Fibroblast of skin of scalp (primary cell): ENCODE measurements around the gene PDE4D.
"Not testable (repeated sequence)": the region's sequence is repeated elsewhere in the genome, so short reads cannot be mapped to it uniquely, and the experiment has no call there.

Source experiments
- DNase-seq: peaks from one replicate; pipeline ENCODE4 v3.0.0-alpha.2; 2013

The PDE4D gene

GRCh38 chr5:59027145-59027907, 866.2 kb downstream of the PDE4D start:
- DNase-seq: no peak

DNA sequence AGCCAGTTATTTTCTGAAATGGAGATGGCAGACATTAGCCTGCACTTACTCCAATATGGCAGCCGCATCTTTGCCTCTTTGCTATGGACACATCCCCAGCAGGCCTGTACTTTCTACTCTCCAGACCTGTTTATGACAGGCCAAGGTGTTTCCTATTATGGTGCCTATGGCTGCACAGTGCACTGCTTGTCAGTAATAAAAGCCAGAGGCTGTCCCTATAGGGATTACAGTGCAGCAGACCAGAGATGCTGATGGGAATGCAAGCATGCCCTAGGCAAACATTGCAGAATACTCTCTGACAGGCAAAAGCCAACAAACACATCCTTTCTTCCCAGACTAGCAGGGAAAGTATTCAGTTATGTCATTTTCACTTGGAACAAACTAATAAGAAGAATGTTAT, 867.8 kb downstream of the PDE4D start:
- DNase-seq: peak; percentile 71

GRCh38 chr5:59021837-59022514, 871.5 kb downstream of the PDE4D start:
- no peak for DNase-seq

DNA sequence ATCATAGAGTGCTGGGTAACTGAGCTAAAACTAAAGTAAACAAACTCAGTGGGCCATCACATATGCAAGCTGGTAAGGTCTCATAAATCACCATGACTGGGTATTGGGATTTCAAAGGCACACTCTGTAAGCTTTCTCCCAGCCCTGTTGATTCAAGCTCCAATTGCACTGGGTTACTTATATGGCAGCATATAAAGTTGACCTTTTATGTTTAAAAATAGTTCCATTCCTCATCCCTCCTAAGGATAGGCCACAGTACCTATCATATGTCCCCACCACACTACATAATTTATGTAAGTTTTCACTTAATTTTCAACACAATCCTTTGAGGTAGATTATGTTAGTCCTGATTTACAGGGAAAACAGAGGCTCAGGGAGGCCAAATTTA, 872.2 kb downstream of the PDE4D start:
- no peak for DNase-seq

- DNase-seq: no peak
Measured at GRCh38 chr5:59020611-59021285, 872.8 kb downstream of the PDE4D start.

DNA sequence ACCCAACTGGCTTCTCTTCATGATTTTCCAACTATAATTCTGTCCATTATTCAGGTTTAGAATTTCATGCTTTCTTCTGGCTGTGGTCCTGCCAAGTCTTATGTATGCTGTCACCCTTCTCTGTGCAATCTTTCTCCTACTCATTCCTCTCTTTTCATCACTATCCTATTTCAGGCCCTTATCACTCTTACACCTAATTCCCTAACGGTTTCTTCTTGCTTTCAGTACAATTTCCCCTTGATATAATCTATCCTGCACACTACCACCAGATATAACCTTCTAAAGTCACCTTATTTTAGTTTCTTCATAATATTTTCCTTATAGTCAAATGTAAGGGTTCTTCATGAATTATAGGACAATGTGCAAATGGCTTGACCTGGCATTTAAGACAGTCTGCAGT, 874.4 kb downstream of the PDE4D start:
- no peak for DNase-seq

DNA sequence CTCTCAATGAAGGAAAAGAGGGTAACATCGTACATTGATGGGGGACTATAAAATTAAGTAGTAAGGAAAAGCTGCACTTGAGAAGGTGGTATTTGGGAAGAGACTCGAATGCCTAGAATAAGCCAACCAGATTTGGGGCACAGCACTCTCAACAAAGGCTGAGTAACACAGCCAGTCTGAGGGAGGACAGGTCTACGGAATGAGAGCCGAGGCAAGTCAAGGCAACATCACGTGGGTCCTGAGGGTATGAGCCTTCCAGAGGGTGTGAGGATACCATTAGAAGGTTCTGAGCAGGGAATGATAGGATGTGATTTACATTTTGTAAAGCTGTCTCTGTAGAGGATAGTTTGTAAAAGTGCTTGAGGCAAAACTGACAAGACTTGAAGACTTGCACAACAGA, 876.6 kb downstream of the PDE4D start:
- no peak for DNase-seq

DNA sequence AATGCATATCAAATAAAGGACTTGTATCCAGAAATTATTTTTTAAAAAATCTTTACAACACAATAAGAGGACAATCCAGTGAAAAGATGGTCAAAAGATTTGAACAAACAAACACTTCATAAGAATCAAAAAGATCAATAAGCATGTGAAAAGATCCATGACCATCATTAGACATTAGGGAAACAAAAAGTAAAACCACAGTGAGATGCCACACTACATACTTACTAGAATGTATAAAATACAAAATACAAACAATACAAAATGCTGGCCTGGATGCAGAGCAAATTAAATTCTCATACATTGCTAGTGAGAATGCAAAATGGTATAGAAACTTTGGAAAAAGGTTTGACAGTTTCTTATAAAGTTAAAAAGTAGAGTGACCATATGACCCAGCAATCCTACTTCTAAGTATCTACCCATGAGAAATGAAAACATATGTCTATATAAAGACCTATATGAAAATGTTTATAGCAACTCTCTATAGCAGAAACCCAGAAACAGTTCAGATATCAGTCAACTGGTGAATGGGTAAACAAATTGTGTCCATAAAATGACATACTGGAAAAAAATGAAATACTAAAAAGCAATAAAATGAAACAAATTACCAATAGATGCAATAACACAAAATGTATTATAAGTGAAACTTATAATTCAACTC, 884.6 kb downstream of the PDE4D start:
- DNase-seq: no peak

GRCh38 chr5:59007460-59008063, 886.0 kb downstream of the PDE4D start:
- peak; percentile 35 for DNase-seq

DNA sequence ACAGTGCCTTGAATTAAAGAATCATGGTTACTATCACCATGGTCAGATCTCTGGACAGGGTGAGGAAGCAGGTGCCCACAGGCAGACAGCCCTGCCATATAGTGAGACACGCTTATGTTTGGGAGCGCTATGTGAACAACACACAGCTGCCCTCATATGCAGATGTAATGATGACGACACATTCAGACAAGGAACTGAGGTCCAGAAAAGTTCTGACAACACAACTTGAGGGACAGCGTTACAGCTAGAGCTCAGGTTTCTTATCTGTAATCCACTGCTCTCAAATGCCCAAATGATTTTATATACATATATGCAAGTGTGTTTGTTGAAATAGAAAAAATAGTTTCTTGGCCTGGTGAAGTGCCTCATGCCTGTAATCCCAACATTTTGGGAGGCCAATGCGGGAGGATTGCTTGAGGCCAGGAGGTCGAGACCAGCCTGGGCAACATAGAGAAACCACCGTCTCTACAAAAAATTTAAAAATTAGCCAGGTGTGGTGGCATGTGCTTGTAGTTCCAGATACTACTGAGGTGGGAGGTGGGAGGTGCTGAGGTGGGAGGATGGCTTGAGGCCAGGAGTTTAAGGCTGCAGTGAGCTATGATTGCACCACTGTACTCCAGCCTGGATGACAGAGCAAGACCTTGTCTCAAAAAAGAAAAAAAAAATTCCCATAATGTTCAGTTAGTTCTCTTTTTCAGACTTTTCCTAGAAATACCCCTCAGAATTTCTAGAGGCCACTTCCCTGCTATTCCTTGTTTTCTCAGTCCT, 887.4 kb downstream of the PDE4D start:
- DNase-seq: no peak

DNA sequence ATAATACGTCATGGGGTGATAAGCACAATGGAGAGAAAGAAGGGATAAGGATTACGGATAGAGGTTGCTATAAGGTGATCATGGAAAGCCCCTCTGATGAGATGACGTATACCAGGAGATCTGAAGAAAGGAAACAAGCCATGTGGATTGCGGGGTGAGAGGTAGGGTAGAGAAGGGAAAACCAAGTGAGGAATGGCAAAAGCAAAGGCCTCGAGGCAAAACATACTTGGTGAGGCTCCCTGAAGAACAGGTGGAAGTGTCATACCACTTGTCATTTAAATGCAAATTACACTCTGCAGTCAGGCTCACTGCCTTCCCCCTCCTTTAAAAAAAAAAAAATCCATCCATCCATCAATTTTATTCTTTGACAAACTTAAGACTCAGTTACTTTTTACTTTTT, 889.9 kb downstream of the PDE4D start:
- no peak for DNase-seq

DNA sequence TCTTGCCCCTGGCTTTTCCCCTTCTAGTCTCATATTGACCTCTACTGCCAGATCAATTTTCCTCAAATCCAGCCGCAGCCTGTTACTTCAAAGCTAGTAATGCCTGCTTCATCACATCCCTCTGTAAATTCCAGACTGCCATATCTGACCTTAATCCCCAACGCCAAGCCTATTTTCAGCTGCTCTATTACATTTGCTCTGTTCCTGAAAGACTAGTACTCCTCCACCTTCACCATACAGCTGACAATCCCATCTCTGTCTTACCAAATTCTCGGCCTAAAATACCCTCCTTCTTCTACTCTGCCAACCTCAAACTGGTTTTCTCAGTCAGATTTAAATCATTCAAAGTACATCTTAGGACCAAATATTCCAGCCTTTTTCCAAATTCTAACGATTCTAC, 890.4 kb downstream of the PDE4D start:
- no peak for DNase-seq

GRCh38 chr5:59002162-59002825, 891.2 kb downstream of the PDE4D start:
- DNase-seq: no peak

DNA sequence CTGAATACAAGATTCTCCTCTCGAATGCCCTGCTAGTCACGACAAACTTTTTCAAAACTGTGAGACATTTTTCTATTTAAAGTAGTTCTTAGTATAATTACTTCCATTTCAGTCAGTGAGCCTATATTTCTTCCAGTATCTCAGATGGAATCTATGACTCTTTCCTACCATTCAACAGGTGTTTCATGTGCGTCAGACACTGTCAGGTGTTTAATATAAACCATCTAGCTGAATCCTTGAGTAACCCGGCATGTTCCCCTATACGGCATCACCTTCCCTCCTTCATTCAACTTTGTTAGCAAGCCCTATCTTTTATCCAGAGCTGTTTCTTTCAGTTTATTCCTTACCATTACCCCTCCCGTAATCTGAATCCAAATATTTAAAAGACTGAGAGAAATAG, 891.8 kb downstream of the PDE4D start:
- no peak for DNase-seq

DNA sequence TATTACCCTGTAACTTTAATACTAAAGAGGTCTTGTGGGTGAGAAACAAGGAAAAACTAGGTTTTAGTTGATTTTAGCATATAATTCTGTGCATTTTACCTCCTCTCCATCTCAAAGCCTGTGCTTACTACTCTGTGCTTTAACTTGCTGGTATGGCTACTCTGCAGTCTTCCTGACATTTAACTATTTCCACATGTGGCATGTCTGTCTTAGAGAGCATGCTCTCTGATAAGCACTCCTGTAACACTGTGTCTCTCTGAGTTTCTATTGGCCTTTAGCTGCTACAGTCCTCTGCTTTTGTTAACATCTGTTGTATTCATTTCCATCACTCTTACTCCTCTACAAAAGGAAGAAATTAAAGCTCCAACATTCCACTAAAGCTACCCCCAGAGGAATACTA, 892.4 kb downstream of the PDE4D start:
- DNase-seq: peak; percentile 40

DNA sequence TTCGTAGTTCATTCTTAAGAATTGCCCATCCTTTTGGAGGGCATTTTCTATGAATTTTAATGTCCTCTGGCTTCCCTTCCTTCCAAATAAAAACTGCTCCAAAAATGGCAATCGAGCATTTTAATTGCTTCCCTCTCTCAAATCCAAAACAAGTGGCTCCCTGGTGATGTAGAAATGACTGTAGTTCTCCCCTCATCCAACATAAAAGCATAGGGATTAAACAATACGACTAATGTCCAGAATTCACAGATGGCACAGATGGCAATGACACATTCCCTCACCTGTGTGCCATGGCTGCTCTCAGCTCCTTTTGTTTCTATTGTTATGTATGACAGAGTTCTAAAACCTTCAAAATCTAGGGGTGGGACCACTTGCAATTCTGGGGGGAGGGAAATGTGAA, 893.3 kb downstream of the PDE4D start:
- DNase-seq: no peak

DNA sequence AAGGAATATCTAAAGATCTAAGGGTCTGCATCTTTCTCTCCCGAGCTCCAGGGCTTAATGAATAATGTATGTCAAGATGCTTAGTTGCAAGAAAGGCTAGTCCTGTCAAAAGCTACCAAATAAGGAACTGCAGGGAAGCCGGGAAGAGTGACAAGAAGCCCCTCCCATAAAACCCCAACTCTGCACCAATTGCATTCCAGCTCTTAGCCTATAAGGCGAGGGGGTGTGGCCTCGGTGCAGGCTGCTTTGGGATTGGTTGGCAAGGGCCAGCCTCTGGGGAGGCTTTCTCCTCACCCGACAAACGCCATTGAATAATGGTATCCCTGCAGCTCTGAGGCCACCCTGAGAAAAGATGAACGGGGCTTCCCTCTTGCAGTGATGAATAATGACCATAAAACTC, 893.7 kb downstream of the PDE4D start:
- no peak for DNase-seq

GRCh38 chr5:58998544-58998943, 895.0 kb downstream of the PDE4D start:
- no peak for DNase-seq

DNA sequence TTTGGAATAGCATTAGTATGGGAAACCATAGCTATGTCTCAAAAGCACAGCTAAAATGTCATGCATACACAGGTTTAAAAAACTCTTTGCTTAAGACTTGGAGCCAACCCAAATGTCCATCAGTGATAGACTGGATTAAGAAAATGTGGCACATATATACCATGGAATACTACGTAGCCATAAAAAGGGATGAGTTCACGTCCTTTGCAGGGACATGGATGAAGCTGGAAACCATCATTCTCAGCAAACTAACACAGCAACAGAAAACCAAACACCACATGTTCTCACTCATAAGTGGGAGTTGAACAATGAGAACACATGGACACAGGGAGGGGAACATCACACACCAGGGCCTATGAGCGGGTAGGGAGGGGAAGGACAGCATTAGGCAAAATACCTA, 897.7 kb downstream of the PDE4D start:
- DNase-seq: not testable (repeated sequence)

DNA sequence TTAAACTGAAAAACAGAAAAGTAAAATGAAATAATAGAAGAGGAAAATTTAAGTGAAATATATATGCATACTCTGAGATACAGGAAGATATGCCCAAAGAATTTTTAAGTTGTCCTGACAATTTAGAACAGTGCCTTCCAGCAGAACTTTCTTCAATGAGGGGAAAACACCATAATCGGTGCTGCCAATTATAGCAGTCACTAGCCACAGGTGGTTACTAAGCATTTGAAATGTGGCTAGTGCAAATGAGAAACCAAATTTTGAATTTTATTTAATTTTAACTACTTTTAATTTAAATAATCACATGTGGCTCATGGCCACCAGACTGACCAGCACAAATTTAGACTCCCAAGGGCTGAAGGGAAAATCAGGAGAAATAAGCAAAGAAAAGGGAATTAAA, 900.1 kb downstream of the PDE4D start:
- DNase-seq: no peak

DNA sequence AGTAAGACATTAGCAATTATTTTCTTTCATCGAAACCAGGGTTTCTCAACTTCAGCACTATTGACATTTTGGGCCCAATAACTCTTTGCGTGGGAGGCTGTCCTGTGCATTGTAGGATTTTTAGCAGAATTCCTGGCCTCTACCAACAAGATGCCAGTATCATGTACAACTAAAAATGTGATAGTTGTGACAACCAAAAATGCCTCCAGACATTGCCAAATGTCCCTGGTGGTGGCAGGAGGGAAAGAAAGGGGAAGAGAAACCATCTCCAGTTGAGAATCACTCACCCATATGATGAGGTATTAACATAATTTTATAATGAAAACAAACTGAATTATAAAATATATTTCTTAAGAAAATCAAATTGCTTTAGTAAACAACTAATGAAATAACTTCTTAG, 904.6 kb downstream of the PDE4D start:
- no peak for DNase-seq

DNA sequence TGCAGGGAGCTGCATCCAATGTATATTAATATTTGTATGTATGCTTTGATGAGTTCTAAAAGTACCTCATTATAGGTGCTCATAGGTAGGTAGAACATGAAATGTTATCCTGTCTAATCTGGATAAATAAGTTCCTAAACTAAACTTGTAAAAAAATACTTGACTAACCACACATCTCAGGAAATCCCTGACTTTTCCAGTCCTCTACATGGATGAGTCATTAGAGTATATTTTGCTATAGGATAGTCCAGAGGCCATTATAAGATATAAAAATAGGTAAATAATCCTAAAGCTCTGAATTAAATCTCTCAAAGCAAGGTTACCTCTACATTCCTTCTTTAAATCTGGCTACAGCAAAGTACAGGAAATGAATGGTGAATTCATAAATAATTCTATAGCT, 906.3 kb downstream of the PDE4D start:
- DNase-seq: no peak
